H9 (cell line): ENCODE data around the gene DYNC2LI1. TPM values are rescaled to one million over a fixed set of nuclear protein-coding genes. Genes with fewer than 3 reads are reported as not detected.

ENCODE experiments used
- DNase-seq: peaks from one replicate; pipeline ENCODE4 v3.0.0-alpha.2; 2017
- H2AFZ ChIP-seq: one replicate; pipeline ENCODE4 v1.6.1; 2013; ENCODE audit warnings: mild to moderate bottlenecking, low read length, control low read depth, moderate library complexity
- H2AK5ac ChIP-seq: 2 replicates; pipeline ENCODE4 v1.6.1; 2013; ENCODE audit warnings: low read length, control low read depth, mixed read lengths; ENCODE audit not compliant: insufficient read length
- H2BK120ac ChIP-seq: one replicate; pipeline ENCODE4 v1.6.1; 2013; ENCODE audit warnings: low read depth, mild to moderate bottlenecking, low read length, control low read depth, inconsistent platforms; ENCODE audit not compliant: poor library complexity, severe bottlenecking
- H2BK12ac ChIP-seq: 2 replicates; pipeline ENCODE4 v1.6.1; 2013; ENCODE audit warnings: low read length, control low read depth, mixed read lengths, low read depth; ENCODE audit not compliant: insufficient read length
- H2BK15ac ChIP-seq: 2 replicates; pipeline ENCODE4 v1.6.1; 2013; ENCODE audit warnings: low read depth, low read length, control low read depth
- H2BK20ac ChIP-seq: one replicate; pipeline ENCODE4 v1.6.1; 2013; ENCODE audit warnings: low read depth, mild to moderate bottlenecking, low read length, control low read depth, inconsistent platforms; ENCODE audit not compliant: poor library complexity, severe bottlenecking
- H2BK5ac ChIP-seq: 2 replicates; pipeline ENCODE4 v1.6.1; 2013; ENCODE audit warnings: low read length, control low read depth, mixed read lengths; ENCODE audit not compliant: insufficient read length
- H3K14ac ChIP-seq: 2 replicates; pipeline ENCODE4 v1.6.1; 2013; ENCODE audit warnings: low read length, control low read depth; ENCODE audit not compliant: insufficient read depth
- H3K18ac ChIP-seq: 2 replicates; pipeline ENCODE4 v1.6.1; 2013; ENCODE audit warnings: low read depth, mild to moderate bottlenecking, mixed read lengths, low read length, control low read depth; ENCODE audit not compliant: insufficient read length
- H3K23ac ChIP-seq: 2 replicates; pipeline ENCODE4 v1.6.1; 2013; ENCODE audit warnings: low read length, control low read depth, mixed read lengths, low read depth; ENCODE audit not compliant: insufficient read length
- H3K23me2 ChIP-seq: 2 replicates; pipeline ENCODE4 v1.6.1; 2013; ENCODE audit warnings: low read depth, mild to moderate bottlenecking, mixed read lengths, low read length, control low read depth; ENCODE audit not compliant: insufficient read length, poor library complexity, severe bottlenecking
- H3K27ac ChIP-seq: 2 replicates; pipeline ENCODE4 v1.5.1; 2013; ENCODE audit warnings: low read length, control low read depth, mixed read lengths, low read depth; ENCODE audit not compliant: insufficient read length
- H3K27me3 ChIP-seq: 2 replicates; pipeline ENCODE4 v1.6.1; 2013; ENCODE audit warnings: low read length, control low read depth, inconsistent platforms; ENCODE audit not compliant: insufficient read depth
- H3K4ac ChIP-seq: 2 replicates; pipeline ENCODE4 v1.6.1; 2013; ENCODE audit warnings: low read depth, mild to moderate bottlenecking, control low read depth, inconsistent platforms, low read length, moderate library complexity
- H3K4me1 ChIP-seq: 2 replicates; pipeline ENCODE4 v1.6.1; 2013; ENCODE audit warnings: low read length, control low read depth, inconsistent platforms; ENCODE audit not compliant: insufficient read depth
- H3K4me2 ChIP-seq: 2 replicates; pipeline ENCODE4 v1.6.1; 2013; ENCODE audit warnings: low read length, control low read depth, mixed read lengths; ENCODE audit not compliant: insufficient read length, insufficient read depth
- H3K56ac ChIP-seq: 2 replicates; pipeline ENCODE4 v1.6.1; 2013; ENCODE audit warnings: low read depth, mild to moderate bottlenecking, mixed read lengths, low read length, control low read depth; ENCODE audit not compliant: insufficient read length
- H3K79me1 ChIP-seq: 2 replicates; pipeline ENCODE4 v1.6.1; 2013; ENCODE audit warnings: low read depth, mild to moderate bottlenecking, moderate library complexity, low read length, control low read depth, inconsistent platforms; ENCODE audit not compliant: insufficient read depth, poor library complexity, severe bottlenecking
- H3K79me2 ChIP-seq: 2 replicates; pipeline ENCODE4 v1.6.1; 2013; ENCODE audit warnings: low read length, control low read depth, inconsistent platforms; ENCODE audit not compliant: insufficient read depth
- H3K9ac ChIP-seq: 2 replicates; pipeline ENCODE4 v1.6.1; 2013; ENCODE audit warnings: low read length, control low read depth, mixed read lengths; ENCODE audit not compliant: insufficient read length; ENCODE audit errors: extremely low read depth
- H3K9me3 ChIP-seq: one replicate; pipeline ENCODE4 v1.6.1; 2013; ENCODE audit warnings: low read depth, low read length, inconsistent platforms; ENCODE audit not compliant: control insufficient read depth
- H3T11ph ChIP-seq: one replicate; pipeline ENCODE4 v1.6.1; 2013; ENCODE audit warnings: mild to moderate bottlenecking, low read length, control low read depth, inconsistent platforms
- H4K20me1 ChIP-seq: one replicate; pipeline ENCODE4 v1.6.1; 2013; ENCODE audit not compliant: control insufficient read depth, insufficient read length, insufficient read depth
- H4K5ac ChIP-seq: 2 replicates; pipeline ENCODE4 v1.6.1; 2013; ENCODE audit warnings: low read depth, mild to moderate bottlenecking, mixed read lengths, low read length, control low read depth; ENCODE audit not compliant: insufficient read length
- H4K8ac ChIP-seq: replicated peaks from 2 replicates; pipeline ENCODE4 v1.6.1; 2013; ENCODE audit warnings: low read length, control low read depth, mixed read lengths, low read depth; ENCODE audit not compliant: insufficient read length
- H4K91ac ChIP-seq: 2 replicates; pipeline ENCODE4 v1.6.1; 2013; ENCODE audit warnings: low read depth, mild to moderate bottlenecking, moderate library complexity, mixed read lengths, low read length, control low read depth; ENCODE audit not compliant: insufficient read length
- H3K27ac Mint-ChIP-seq, 3 experiments: 2 replicates in 2 of 3; 3 replicates in 1 of 3; pipeline ENCODE4 v1.8.0; 2020 to 2021; ENCODE audit warnings: mixed read lengths in 3 of 3, mild to moderate bottlenecking in 1 of 3, moderate library complexity in 1 of 3
- H3K27me3 Mint-ChIP-seq: 2 replicates; pipeline ENCODE4 v1.8.0; 2021; ENCODE audit warnings: low read depth, mild to moderate bottlenecking, moderate library complexity, mixed read lengths
- H3K36me3 Mint-ChIP-seq, 3 experiments: 2 replicates in 2 of 3; 3 replicates in 1 of 3; pipeline ENCODE4 v1.8.0; 2020 to 2021; ENCODE audit warnings: low read depth in 3 of 3, mixed read lengths in 3 of 3; ENCODE audit not compliant: insufficient read depth in 1 of 3
- H3K4me1 Mint-ChIP-seq, 2 experiments: 2 replicates each; pipeline ENCODE4 v1.8.0; 2020; ENCODE audit warnings: mixed read lengths in 2 of 2
- H3K4me3 Mint-ChIP-seq, 2 experiments: 2 replicates in 1 of 2; 3 replicates in 1 of 2; pipeline ENCODE4 v1.8.0; 2020 to 2021; ENCODE audit warnings: mild to moderate bottlenecking in 2 of 2, mixed read lengths in 2 of 2, moderate library complexity in 1 of 2
- H3K9me3 Mint-ChIP-seq, 2 experiments: 2 replicates in 1 of 2; 3 replicates in 1 of 2; pipeline ENCODE4 v1.8.0; 2020; ENCODE audit warnings: mild to moderate bottlenecking in 2 of 2, mixed read lengths in 2 of 2, moderate library complexity in 1 of 2
- WGBS: extraction: QIAGEN DNeasy Blood & Tissue Kit; methylation state at CpG from one replicate; pipeline ENCODE4 v1.1.7; 2013; ENCODE audit warnings: missing lambda C conversion rate, low lambda C conversion rate, mixed read lengths; ENCODE audit not compliant: insufficient read length; ENCODE audit errors: extremely low coverage; 5-methylcytosine and 5-hydroxymethylcytosine counted together
- total RNA-seq: library from RNA; stranded (reverse); gene quantifications from 2 replicates; pipeline ENCODE4 v1.2.1, GENCODE V29; 2021
- TF ChIP-seq, protein P1 (sequence below): fragments of 200-600 bp; sonication (generic); conservative IDR thresholded peaks from 3 replicates; pipeline ENCODE4 v1.8.0; 2021; ENCODE audit warnings: antibody characterized with exemption, mild to moderate bottlenecking

Gene DYNC2LI1
- total RNA-seq, 1 experiment from 2014 or later, result 8.5 TPM

- Histone ChIP-seq H3K18ac (no peak overlapping the region), H2BK12ac (no peak overlapping the region), H3K9ac (no peak overlapping the region), H3T11ph (no peak overlapping the region), H2BK5ac (no peak overlapping the region), H3K14ac (no peak overlapping the region), H3K23ac (no peak overlapping the region), H3K23me2 (no peaks in the 10 kb centered on the region), H3K56ac (no peak overlapping the region), H3K4me2 (no peak overlapping the region), H3K4me1 (no peaks in the 10 kb centered on the region), H4K8ac (no peak overlapping the region), H3K79me2 (no peaks in the 10 kb centered on the region), H2BK20ac (no peak overlapping the region), H3K79me1 (no peaks in the 10 kb centered on the region), H4K5ac (no peak overlapping the region), H2AFZ (no peak overlapping the region), H2BK120ac (no peak overlapping the region), H2AK5ac (no peak overlapping the region), H3K4ac (no peak overlapping the region), H3K27me3 (no peaks in the 10 kb centered on the region), H3K9me3 (no peaks in the 10 kb centered on the region), H2BK15ac (no peak overlapping the region), H3K27ac (no peak overlapping the region), H4K91ac (no peak overlapping the region), H4K20me1 (no peaks in the 10 kb centered on the region)
- no peak overlapping the region for H3K27ac Mint-ChIP-seq
- WGBS, result no CpG with 5 or more reads among the region's 5 CpGs
- H3K4me3 Mint-ChIP-seq, result no peak overlapping the region
- peaks cover 0 to 12% of the 10 kb centered on the region in 2 experiments; a peak in 2 of 4 replicates for H3K4me1 Mint-ChIP-seq
- TF ChIP-seq, protein P1, sequence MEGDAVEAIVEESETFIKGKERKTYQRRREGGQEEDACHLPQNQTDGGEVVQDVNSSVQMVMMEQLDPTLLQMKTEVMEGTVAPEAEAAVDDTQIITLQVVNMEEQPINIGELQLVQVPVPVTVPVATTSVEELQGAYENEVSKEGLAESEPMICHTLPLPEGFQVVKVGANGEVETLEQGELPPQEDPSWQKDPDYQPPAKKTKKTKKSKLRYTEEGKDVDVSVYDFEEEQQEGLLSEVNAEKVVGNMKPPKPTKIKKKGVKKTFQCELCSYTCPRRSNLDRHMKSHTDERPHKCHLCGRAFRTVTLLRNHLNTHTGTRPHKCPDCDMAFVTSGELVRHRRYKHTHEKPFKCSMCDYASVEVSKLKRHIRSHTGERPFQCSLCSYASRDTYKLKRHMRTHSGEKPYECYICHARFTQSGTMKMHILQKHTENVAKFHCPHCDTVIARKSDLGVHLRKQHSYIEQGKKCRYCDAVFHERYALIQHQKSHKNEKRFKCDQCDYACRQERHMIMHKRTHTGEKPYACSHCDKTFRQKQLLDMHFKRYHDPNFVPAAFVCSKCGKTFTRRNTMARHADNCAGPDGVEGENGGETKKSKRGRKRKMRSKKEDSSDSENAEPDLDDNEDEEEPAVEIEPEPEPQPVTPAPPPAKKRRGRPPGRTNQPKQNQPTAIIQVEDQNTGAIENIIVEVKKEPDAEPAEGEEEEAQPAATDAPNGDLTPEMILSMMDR, result no peak
- H3K36me3 Mint-ChIP-seq, result peaks cover 0 to 2% (median 0%) of the 10 kb centered on the region in 3 experiments; a peak in 1 of 7 replicates
- no peak for DNase-seq
- H3K9me3 Mint-ChIP-seq, result no peaks in the 10 kb centered on the region
- H3K27me3 Mint-ChIP-seq, result no peaks in the 10 kb centered on the region
These were observed 25.5 kb upstream of the DYNC2LI1 start for GRCh38 chr2:43748333-43748732.
